GM18499 (cell line): ENCODE measurements around the gene S100A7.
"Not testable (repeated sequence)": the region's sequence is repeated elsewhere in the genome, so short reads cannot be mapped to it uniquely, and the experiment has no call there.

Experiments
- ATAC-seq: cut with Tn5 transposase; IDR thresholded peaks from one replicate; pipeline ENCODE4 v1.9.1; 2021; ENCODE audit warnings: moderate number of reproducible peaks; ENCODE audit not compliant: insufficient read depth, unreplicated experiment

The S100A7 gene

DNA sequence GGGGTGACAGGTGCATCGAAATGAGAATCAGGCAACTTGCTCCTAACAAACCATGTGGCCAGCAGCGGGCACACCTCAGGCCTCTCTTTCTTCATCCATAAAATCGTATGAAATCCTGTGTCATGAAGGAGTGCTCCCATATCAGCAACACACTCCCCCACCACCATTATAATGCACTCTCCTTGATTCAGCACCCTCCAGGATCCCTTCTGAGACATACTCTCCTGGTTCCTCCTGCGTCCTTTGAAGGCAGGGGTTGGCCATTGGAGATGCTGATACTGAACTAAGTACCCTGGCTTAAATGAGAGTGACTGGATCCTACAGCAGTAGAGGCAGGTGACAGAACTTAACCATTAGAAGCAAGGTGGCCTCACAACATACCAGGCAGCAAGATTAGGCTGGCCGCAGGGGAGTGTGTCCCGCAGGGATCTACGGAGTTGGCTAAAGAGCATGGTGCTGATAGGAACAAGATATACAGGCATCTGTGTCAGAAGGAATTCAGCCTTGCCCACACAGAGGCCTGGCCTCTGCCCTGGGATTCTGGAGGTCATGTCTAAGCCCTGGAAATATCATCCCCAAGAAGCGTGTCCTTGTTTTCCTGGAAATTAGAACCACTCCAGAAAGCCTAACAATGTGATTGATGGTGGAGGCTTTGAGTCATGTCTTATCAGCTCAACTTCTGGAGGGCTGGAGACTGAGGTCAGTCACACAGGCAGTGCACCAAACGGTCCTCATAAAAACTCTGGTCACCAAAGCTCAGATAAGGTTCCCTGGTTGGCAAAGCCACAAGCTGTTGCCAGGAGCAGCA, 27.4 kb downstream of the S100A7 start:
- ATAC-seq: no peak

DNA sequence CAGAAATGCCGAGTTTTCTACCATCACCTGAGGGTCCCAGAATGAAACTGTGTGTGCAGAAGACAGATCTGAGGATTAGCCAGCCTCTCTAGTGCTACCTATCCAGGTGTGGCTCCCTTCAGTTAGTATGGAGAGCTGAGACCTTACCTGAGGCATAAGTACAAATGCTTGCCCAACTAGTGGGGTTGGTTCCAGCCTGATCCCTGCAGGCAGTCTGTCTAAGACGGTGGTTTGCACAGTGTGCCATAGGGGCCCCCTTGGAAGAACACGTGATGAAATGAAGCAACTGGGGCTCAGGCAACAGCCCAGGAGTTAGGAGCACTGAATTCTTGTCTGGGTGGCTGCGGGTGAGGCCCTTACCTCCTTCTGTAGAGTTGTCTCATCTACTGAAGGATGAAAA, 28.5 kb downstream of the S100A7 start:
- no peak for ATAC-seq

GRCh38 chr1:153431427-153431826, 29.0 kb downstream of the S100A7 start:
- ATAC-seq: no peak

DNA sequence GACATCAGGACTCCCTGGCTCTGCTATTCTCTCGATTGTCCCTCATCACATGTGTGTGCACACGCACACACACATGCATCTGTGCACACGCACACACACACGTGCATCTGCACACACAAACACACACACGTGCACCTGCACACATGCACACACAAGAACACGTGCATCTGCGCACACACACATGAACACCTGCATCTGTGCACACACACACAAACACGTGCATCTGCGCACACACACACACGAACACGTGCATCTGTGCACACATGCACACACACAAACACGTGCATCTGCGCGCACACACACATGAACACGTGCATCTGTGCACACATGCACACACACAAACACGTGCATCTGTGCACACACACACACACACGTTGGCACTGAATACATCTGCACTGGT, 29.4 kb downstream of the S100A7 start:
- no peak for ATAC-seq

- ATAC-seq: no peak
These were observed 29.9 kb downstream of the S100A7 start for GRCh38 chr1:153430561-153430960.

- ATAC-seq: no peak
These were observed 30.3 kb downstream of the S100A7 start for GRCh38 chr1:153430166-153430553.

DNA sequence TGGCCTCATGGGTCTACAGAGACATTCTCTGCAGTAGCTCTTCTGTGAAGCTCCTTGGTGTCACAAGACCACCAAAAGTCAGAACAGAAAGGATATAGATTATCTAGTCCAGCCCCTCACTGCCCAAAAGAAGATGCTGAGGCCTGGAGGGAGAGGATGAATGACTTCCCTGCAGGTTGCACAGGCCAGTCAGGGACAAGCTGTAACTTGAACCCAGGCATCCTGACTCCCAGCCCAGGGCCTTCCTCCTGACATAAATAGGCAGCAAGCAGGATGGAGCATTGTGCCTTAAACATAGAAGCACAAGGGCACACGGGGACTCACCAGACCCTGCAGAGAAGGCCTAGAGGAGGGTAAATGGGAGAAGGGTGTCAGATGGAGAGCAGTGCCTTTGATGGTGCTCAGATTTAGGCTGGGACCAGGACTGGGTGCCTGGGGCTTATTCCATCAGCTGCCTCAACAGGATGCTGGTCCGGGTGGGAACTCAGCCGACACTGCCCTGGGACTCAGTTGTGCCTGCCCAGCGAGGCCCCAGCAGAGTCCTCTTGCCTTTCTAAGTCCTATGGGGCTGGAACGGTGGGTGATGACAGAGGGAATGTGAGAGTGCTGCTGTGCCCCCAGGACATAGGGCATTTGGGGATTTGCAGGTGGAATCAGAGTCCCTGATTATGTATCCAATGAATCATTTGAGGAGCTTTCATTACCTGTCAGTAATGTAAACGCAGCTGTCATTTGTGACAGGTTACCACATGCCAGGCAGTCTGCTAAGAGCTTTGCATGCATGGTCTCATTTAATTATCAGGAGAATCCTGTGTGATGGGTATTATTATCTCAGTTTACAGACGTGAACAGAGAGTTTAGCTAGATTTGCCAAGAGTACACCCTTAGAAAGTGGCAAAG, 30.9 kb downstream of the S100A7 start:
- no peak for ATAC-seq

DNA sequence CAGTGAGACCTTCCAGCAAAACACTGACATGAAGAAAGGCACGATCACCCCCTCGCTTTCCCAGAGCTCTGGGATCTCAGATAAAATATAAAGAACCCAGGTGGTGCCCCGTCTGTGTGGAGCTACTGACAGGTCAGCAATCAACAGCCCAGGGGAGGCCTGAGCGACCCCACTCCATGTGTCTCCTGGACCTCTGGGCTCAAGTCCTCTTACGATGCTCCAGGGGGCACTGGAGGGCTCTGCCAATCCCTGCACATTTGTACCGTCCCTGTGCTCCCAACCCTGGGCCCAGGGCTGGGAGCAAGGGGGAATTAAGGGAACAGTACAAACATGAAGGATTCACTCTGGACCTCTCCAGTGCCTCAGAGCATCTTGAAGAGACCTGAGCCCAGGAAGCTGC, 31.7 kb downstream of the S100A7 start:
- no peak for ATAC-seq

DNA sequence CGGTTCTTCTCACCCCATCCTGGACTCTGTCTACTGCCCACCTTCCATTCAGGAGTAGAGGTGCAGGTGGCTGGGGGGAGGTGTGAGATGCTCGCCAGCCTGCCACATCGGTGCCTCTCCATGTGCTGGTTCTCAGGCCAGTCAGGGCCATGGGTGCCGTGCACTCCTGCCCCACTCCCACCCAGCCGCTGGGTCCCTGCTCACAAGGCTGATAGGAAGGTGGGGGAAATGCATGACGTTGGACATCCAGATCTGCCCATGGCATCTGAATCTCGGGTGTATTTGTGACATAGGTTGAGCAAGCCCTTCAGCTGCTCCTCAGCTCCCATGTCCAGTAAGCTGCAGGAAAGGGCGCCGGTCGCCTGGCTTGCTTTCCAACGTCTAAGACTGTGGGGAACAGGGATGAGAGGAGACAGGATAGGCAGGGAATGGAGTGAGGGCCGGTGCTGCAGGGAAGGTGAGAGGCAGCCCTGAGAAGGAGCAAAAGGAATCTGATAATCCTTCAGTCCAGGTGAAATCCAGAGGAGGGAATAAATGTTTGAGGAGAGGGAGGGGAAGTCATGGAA, 32.3 kb downstream of the S100A7 start:
- ATAC-seq: no peak

DNA sequence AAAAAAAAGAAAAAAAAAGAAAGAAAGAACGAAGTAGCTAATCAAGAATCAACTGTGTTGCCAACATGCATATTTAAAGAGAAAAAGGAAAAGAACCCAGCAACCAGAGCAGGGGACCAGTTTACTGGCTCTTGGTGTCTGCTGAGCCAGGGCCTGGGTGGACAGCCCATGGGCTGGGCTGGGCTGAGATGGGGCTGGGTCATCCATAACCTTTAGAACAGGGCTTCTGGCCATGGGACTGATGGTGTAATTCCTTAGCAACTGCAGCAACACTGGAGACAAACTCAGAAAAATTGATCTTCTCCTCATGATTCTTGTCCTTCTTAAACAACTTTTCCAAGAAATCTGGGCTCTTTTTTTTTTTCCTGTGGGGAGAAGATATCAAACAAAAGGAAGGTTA, 33.6 kb downstream of the S100A7 start:
- no peak for ATAC-seq

GRCh38 chr1:153422450-153423068, 37.9 kb downstream of the S100A7 start:
- no peak for ATAC-seq

- ATAC-seq: no peak
These were observed 40.1 kb downstream of the S100A7 start for GRCh38 chr1:153420306-153420705.

GRCh38 chr1:153419436-153419793, 41.0 kb downstream of the S100A7 start:
- ATAC-seq: not testable (repeated sequence)

DNA sequence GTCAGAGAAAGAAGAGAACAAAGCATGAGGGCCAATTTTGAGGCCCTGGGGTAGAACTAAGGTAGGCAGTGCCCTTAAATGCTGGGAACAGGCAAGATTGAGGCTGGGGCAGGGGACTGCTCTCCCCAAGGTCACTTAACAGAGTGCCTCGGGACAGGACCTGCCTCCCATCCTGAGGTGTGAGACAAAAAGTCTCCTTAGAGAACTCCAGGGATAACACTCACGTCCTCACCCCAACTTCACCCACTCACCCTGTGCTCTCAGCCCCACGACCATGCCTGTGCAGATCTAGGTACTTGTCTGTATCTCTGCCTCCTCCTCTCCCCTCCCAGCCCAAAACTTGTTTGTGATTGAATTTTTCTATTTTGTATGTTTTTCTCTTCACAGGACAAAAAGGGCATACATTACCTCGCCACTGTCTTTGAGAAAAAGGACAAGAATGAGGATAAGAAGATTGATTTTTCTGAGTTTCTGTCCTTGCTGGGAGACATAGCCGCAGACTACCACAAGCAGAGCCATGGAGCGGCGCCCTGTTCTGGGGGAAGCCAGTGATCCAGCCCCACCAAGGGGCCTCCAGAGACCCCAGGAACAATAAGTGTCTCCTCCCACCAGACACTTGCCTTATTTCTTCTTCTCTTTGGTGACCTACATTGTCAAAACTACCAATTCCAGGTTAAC, 41.6 kb downstream of the S100A7 start:
- ATAC-seq: not testable (repeated sequence)

DNA sequence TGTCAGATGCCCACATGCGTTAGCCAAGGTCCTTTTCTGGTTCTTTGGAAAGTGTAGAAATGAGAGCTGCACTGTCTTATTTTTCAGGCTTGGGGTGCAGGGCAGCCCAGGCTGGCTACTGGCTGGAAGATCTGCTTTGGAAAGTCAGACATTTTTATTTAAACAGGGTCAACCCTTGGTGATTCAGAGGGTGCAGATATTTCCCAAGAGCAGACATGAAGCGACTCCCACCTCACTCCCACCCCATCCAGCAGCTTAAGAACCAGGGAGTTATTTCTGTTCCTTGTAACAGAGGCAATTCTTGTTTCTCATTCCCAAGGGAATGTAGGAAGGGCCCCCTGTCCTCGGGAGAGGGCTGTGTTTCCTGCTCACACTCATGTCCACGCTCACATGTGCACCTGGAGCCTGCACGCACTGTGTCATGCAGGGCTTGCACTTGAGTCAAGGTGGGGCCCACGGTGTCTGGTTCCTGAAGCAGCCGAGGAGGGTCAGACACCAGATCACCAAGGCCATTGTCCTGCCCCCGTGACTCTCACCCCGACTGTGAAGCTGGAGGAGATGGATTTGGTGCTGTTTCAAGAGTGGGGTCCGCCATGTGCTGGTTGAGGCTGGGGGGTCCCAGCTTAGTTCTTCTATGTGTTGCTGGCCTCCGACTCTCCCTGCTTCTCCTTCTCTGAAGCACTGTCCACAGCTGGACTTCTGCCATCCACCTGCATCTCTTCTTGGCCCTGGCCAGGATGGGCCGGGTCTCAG, 43.1 kb downstream of the S100A7 start:
- ATAC-seq: no peak

DNA sequence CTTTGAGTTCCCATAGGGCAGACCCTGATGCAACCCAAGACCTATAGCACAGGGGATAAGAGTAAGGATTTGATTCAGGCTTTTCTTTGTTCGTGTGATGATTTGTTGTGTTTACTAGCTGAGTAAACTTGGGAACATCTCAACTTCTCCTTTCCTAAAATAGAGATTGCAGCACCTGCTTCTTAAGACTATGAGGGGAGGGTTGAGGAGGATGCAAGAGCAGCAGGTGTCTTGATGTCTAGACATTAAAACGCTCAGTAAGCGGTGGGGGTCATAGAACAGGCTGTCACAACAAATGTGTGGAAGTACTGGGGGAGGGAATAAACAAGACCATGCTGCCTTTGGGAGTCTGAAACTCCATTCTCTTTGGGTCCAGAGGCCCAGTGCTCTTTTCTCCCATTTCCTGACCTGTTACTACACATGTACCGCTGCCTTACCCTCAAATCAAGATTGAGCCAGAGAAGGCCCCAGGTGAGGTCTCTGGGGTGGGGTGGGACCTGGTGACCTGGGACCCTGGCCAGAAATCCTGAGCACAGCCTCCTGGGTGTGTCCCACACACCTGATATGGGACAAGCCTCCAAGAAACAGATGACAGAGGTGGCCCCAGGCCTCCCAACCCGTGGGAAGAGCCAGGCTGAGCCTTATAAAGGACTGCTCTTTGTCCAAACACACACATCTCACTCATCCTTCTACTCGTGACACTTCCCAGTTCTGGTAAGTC, 44.4 kb downstream of the S100A7 start, which contains the start of gene S100A7A:
Gene S100A7A (plus strand): TSS at position 671 of the 721 bp plus-strand sequence. CDS start 1,563 bp downstream, outside the sequence.
- ATAC-seq: no peak

DNA sequence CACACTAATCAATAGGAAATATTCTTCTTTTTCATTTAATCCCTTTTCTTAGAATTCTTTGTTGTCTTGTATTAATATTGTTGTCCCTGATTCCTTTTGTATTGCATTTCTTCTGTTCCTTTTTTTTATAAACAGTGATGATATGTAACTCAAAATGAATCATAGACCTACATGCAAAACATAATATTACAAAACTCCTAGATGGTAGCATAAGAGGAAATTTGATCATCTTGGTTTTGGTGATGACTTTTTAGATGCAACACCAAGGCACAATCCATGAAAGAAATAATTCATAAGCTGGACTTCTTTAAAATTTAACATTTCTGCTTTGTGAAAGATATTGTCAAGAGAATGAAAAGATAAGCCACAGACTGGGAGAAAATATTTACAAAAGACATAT, 46.5 kb downstream of the S100A7 start:
- ATAC-seq: not testable (repeated sequence)
